Activated T-cell treated with anti-CD3 and anti-CD28 coated beads for 4 hours (primary cell): ENCODE measurements around the gene NFE2L2.
A peak's percentile ranks its signal among the peaks of the same experiment; 100 is the strongest.
"Not testable (repeated sequence)": the region's sequence is repeated elsewhere in the genome, so short reads cannot be mapped to it uniquely, and the experiment has no call there.

Source experiments
- DNase-seq: peaks from one replicate; pipeline ENCODE4 v3.0.0-alpha.2; 2020

The NFE2L2 gene

GRCh38 chr2:177264693-177265587 is at the start of gene NFE2L2:
Gene NFE2L2, minus strand, starts transcription at chr2:177264727. Its CDS starts 151 bp downstream, at chr2:177264576.
- DNase-seq: peak; percentile 98

- DNase-seq: no peak
Measured at GRCh38 chr2:177314194-177314593, 49.7 kb upstream of the NFE2L2 start.

GRCh38 chr2:177313162-177313781 is 48.7 kb upstream of the NFE2L2 start:
- no peak for DNase-seq

- no peak for DNase-seq
Measured at GRCh38 chr2:177312562-177312961, 48.0 kb upstream of the NFE2L2 start.

GRCh38 chr2:177309672-177310309 is 45.3 kb upstream of the NFE2L2 start:
- DNase-seq: not testable (repeated sequence)

- DNase-seq: no peak
Measured at GRCh38 chr2:177306550-177306949, 42.0 kb upstream of the NFE2L2 start.

GRCh38 chr2:177303939-177304338 is 39.4 kb upstream of the NFE2L2 start:
- no peak for DNase-seq

GRCh38 chr2:177302552-177302951 is 38.0 kb upstream of the NFE2L2 start:
- no peak for DNase-seq

- DNase-seq: no peak
Measured at GRCh38 chr2:177298191-177298590, 33.7 kb upstream of the NFE2L2 start.

GRCh38 chr2:177296040-177296439 is 31.5 kb upstream of the NFE2L2 start:
- DNase-seq: no peak

GRCh38 chr2:177295484-177295883 is 31.0 kb upstream of the NFE2L2 start:
- DNase-seq: no peak

GRCh38 chr2:177291701-177292100 is 27.2 kb upstream of the NFE2L2 start:
- DNase-seq: no peak

GRCh38 chr2:177289824-177290628 is 25.5 kb upstream of the NFE2L2 start:
- DNase-seq: no peak

- no peak for DNase-seq
Measured at GRCh38 chr2:177287814-177288213, 23.3 kb upstream of the NFE2L2 start.

- no peak for DNase-seq
Measured at GRCh38 chr2:177285892-177286715, 21.6 kb upstream of the NFE2L2 start.

- DNase-seq: no peak
Measured at GRCh38 chr2:177284531-177284930, 20.0 kb upstream of the NFE2L2 start.

GRCh38 chr2:177283906-177284305 is 19.4 kb upstream of the NFE2L2 start:
- no peak for DNase-seq

- no peak for DNase-seq
Measured at GRCh38 chr2:177282787-177283572, 18.5 kb upstream of the NFE2L2 start.

GRCh38 chr2:177282181-177282641 is 17.7 kb upstream of the NFE2L2 start:
- no peak for DNase-seq

- DNase-seq: no peak
Measured at GRCh38 chr2:177281400-177282180, 17.1 kb upstream of the NFE2L2 start.
